Endothelial cell of umbilical vein (primary cell): ENCODE data around the gene UBA6. TPM values are rescaled to one million over a fixed set of nuclear protein-coding genes. Genes with fewer than 3 reads are reported as not detected.

Source experiments
- BruUV-seq: library from RNA; stranded (reverse); fragments of 400-500 nt; replicated peaks from 2 replicates; lab custom pipeline; 2021; lab: Mats Ljungman, UMichigan
- CTCF ChIA-PET: fragments of 300-600, 350-600 bp; sonication (Branson Sonifier 250); formaldehyde crosslinking; loops from one replicate; lab custom pipeline; 2021; ENCODE audit warnings: antibody characterized with exemption, inconsistent platforms; lab: Charles Lee
- POLR2A ChIA-PET: fragments of 300-600, 350-600 bp; sonication (Branson Sonifier 250); formaldehyde crosslinking; loops from one replicate; lab custom pipeline; 2021; ENCODE audit warnings: antibody characterized with exemption, inconsistent platforms; lab: Charles Lee
- DNase-seq: peaks from one replicate; pipeline ENCODE4 v3.0.0-alpha.2; 2011; ENCODE audit warnings: low read depth, low spot score
- FAIRE-seq: peaks from 2 replicates; lab custom pipeline; 2011; peaks lifted over from hg19 to GRCh38; lab: Jason Lieb, UNC
- H2AFZ ChIP-seq: 2 replicates; pipeline ENCODE4 v1.6.0; 2012; ENCODE audit warnings: low read depth, low read length, control low read depth, inconsistent platforms
- H3K27ac ChIP-seq: 2 replicates; pipeline ENCODE4 v1.5.1; 2011; ENCODE audit warnings: low read depth, mild to moderate bottlenecking, control low read depth, low read length, moderate library complexity; ENCODE audit not compliant: insufficient read depth
- H3K27me3 ChIP-seq, 2 experiments: 2 replicates each; pipeline versions ENCODE4 v1.6.0 to v1.6.1; 2011; ENCODE audit warnings: low read length in 2 of 2, mixed read lengths in 1 of 2; ENCODE audit not compliant: control insufficient read depth in 2 of 2, insufficient read depth in 2 of 2
- H3K36me3 ChIP-seq, 2 experiments: 2 replicates in 1 of 2; 3 replicates in 1 of 2; pipeline ENCODE4 v1.5.1; 2011; ENCODE audit warnings: low read length in 2 of 2, mild to moderate bottlenecking in 1 of 2, moderate library complexity in 1 of 2; ENCODE audit not compliant: control insufficient read depth in 2 of 2, insufficient read depth in 2 of 2; ENCODE audit errors: extremely low read depth in 1 of 2
- H3K4me1 ChIP-seq: 3 replicates; pipeline ENCODE4 v1.5.1; 2011; ENCODE audit warnings: mild to moderate bottlenecking, low read length; ENCODE audit not compliant: control insufficient read depth, insufficient read depth; ENCODE audit errors: extremely low read depth
- H3K4me2 ChIP-seq: 2 replicates; pipeline ENCODE4 v1.6.1; 2011; ENCODE audit warnings: low read length, control low read depth, mixed read lengths; ENCODE audit not compliant: insufficient read depth
- H3K4me3 ChIP-seq, 3 experiments: fragments of 200-600 bp in 1 of 3; sonication (generic), shearing (Covaris generic) in 1 of 3; replicated peaks in 1 of 3; 2 replicates each; pipeline ENCODE4 v1.5.1; 2011 to 2016; ENCODE audit warnings: control low read depth in 3 of 3, low read length in 3 of 3, mild to moderate bottlenecking in 2 of 3, inconsistent platforms in 1 of 3, low read depth in 1 of 3, moderate library complexity in 1 of 3; ENCODE audit not compliant: insufficient read depth in 1 of 3
- H3K79me2 ChIP-seq: 2 replicates; pipeline ENCODE4 v1.6.0; 2012; ENCODE audit warnings: low read length, inconsistent platforms; ENCODE audit not compliant: control insufficient read depth, insufficient read depth
- H3K9ac ChIP-seq: replicated peaks from 2 replicates; pipeline ENCODE3; 2011; ENCODE audit warnings: low read length, control low read depth; ENCODE audit not compliant: insufficient read depth; ENCODE audit errors: extremely low read depth
- H3K9me1 ChIP-seq: replicated peaks from 3 replicates; pipeline ENCODE4 v1.6.0; 2011; ENCODE audit warnings: mild to moderate bottlenecking, low read length; ENCODE audit not compliant: control insufficient read depth, insufficient read depth; ENCODE audit errors: extremely low read depth
- H3K9me3 ChIP-seq: replicated peaks from 2 replicates; pipeline ENCODE4 v1.5.1; 2012; ENCODE audit warnings: low read length, inconsistent platforms; ENCODE audit not compliant: control insufficient read depth, insufficient read depth
- H4K20me1 ChIP-seq: replicated peaks from 2 replicates; pipeline ENCODE3; 2011; ENCODE audit warnings: mild to moderate bottlenecking, low read length; ENCODE audit not compliant: control insufficient read depth, insufficient read depth; ENCODE audit errors: extremely low read depth
- EZH2 ChIP-seq: IDR thresholded peaks from 2 replicates; pipeline ENCODE4 v1.6.1; 2012; ENCODE audit warnings: borderline replicate concordance, low read depth, mild to moderate bottlenecking, moderate library complexity, low read length, inconsistent platforms; ENCODE audit not compliant: severe bottlenecking
- FOS ChIP-seq: IDR thresholded peaks from 2 replicates; pipeline ENCODE4 v1.6.1; 2011; ENCODE audit warnings: mild to moderate bottlenecking, low read length, moderate library complexity, borderline replicate concordance; ENCODE audit not compliant: insufficient read depth
- GATA2 ChIP-seq: IDR thresholded peaks from 2 replicates; pipeline ENCODE4 v1.7.0; 2011; ENCODE audit warnings: low read depth, mild to moderate bottlenecking, moderate library complexity, mixed read lengths, low read length; ENCODE audit not compliant: insufficient read length, insufficient read depth
- JUN ChIP-seq: IDR thresholded peaks from 2 replicates; pipeline ENCODE4 v1.6.1; 2011; ENCODE audit warnings: borderline replicate concordance, low read depth; ENCODE audit not compliant: insufficient read length, insufficient read depth
- MYC ChIP-seq: IDR thresholded peaks from one replicate; pipeline ENCODE4 v1.6.1; 2011; ENCODE audit warnings: mild to moderate bottlenecking, low read depth, low read length
- POLR2A ChIP-seq: IDR thresholded peaks from 2 replicates; pipeline ENCODE4 v1.6.1; 2012; ENCODE audit warnings: low read depth, mild to moderate bottlenecking, control low read depth, low read length
- POLR2AphosphoS5 ChIP-seq: IDR thresholded peaks from 2 replicates; pipeline ENCODE4 v1.6.1; 2012; ENCODE audit warnings: low read depth, mild to moderate bottlenecking, control low read depth, low read length, moderate library complexity; ENCODE audit not compliant: insufficient read depth
- dilution Hi-C: fragments of 300-500 bp; cut with MboI; formaldehyde crosslinking; loops from one replicate; pipeline ENCODE4 v1.15.0; 2019; ENCODE audit warnings: low sequenced_read_pairs; ENCODE audit not compliant: extremely low pct_ligation_motif_present
- intact Hi-C: fragments of 100-400 bp; cut with micrococcal nuclease; formaldehyde crosslinking; loops from one replicate; pipeline ENCODE4 v1.10.0; 2022
- polyA plus RNA-seq, 4 experiments: library from polyadenylated mRNA; depleted of rRNA in 3 of 4; stranded (reverse) in 3 of 4; unstranded in 1 of 4; fragments of >200 nt; gene quantifications; 2 replicates each; pipeline versions ENCODE4 v1.2.1 to v1.2.3, GENCODE V29; 2011 to 2012; ENCODE audit warnings: missing spikeins in 1 of 4
- total RNA-seq: library from RNA; stranded (reverse); gene quantifications from 2 replicates; pipeline ENCODE4 v1.2.3, GENCODE V29; 2021
- TF ChIP-seq, protein P1 (sequence below), 2 donors: IDR thresholded peaks; 1 replicate in 1 of 2; 2 replicates in 1 of 2; pipeline ENCODE4 v1.5.1; 2011; ENCODE audit warnings: low read length in 2 of 2, mild to moderate bottlenecking in 2 of 2, moderate library complexity in 2 of 2, control low read depth in 1 of 2, inconsistent platforms in 1 of 2, low read depth in 1 of 2; ENCODE audit not compliant: insufficient read depth in 1 of 2; ENCODE audit errors: extremely low read depth in 1 of 2
- TF ChIP-seq, protein P2 (sequence below): IDR thresholded peaks from 2 replicates; pipeline ENCODE4 v1.6.1; 2011; ENCODE audit not compliant: insufficient read depth, insufficient read length

The UBA6 gene
- total and polyA plus RNA-seq, 2 donors (not counting 3 experiments of a cell fraction or from before 2014, with no cell fraction given) = 30.9 to 96.4 TPM

DNA sequence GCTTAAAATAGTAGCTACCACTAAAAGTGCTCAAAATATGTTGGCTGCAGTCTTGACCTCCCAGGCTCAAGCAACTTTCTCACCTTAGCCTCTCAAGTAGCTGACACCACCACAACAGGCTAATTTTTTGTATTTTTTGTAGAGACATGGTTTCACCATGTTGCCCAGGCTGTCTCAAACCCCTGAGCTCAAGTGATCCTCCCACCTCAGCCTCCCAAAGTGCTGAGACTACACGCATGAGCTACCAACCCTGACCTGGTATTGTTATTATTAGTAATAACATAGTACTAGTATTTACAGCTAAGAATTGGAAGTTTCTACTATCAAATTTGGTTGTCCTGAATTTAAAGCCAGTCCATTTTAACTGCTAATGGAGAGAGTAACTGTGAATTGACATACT lies 124.4 kb downstream of the UBA6 start:
- TF ChIP-seq GATA2 (no peak), FOS (no peak), MYC (no peak), POLR2AphosphoS5 (no peak), JUN (no peak), EZH2 (no peak), POLR2A (no peak)
- TF ChIP-seq, protein P1, sequence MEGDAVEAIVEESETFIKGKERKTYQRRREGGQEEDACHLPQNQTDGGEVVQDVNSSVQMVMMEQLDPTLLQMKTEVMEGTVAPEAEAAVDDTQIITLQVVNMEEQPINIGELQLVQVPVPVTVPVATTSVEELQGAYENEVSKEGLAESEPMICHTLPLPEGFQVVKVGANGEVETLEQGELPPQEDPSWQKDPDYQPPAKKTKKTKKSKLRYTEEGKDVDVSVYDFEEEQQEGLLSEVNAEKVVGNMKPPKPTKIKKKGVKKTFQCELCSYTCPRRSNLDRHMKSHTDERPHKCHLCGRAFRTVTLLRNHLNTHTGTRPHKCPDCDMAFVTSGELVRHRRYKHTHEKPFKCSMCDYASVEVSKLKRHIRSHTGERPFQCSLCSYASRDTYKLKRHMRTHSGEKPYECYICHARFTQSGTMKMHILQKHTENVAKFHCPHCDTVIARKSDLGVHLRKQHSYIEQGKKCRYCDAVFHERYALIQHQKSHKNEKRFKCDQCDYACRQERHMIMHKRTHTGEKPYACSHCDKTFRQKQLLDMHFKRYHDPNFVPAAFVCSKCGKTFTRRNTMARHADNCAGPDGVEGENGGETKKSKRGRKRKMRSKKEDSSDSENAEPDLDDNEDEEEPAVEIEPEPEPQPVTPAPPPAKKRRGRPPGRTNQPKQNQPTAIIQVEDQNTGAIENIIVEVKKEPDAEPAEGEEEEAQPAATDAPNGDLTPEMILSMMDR (IDR thresholded peaks at IDR 0.05; ENCODE audit: extremely low read depth in 1 of 2, insufficient read depth in 1 of 2, low read depth in 1 of 2, low read length in 2 of 2) = no peak
- TF ChIP-seq, protein P2, sequence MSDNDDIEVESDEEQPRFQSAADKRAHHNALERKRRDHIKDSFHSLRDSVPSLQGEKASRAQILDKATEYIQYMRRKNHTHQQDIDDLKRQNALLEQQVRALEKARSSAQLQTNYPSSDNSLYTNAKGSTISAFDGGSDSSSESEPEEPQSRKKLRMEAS = no peak
- ChIA-PET CTCF (interaction anchor here (1.2 kb wide), 1 partner anchor 10 kb away, joined by 3 read pairs; no protein-coding TSS in a partner anchor), POLR2A (no interaction called here)
- intact Hi-C loops = no loop called here
- no peaks in the 10 kb centered on the region for H3K9me3 ChIP-seq
- H3K4me2 ChIP-seq = no peak overlapping the region
- BruUV-seq = no TSS peak
- DNase-seq (no peak), FAIRE-seq (no peak)
- H3K4me3 ChIP-seq = no peak overlapping the region
- H3K79me2 ChIP-seq = no peaks in the 10 kb centered on the region
- H3K27me3 ChIP-seq = no peaks in the 10 kb centered on the region
- dilution Hi-C loops = no loop called here
- H2AFZ ChIP-seq = no peak overlapping the region
- H4K20me1 ChIP-seq = no peaks in the 10 kb centered on the region
- H3K4me1 ChIP-seq = no peaks in the 10 kb centered on the region
- H3K27ac ChIP-seq = no peak overlapping the region
- H3K36me3 ChIP-seq = no peaks in the 10 kb centered on the region
- no peaks in the 10 kb centered on the region for H3K9me1 ChIP-seq
- no peak overlapping the region for H3K9ac ChIP-seq
